GM15510 (cell line): ENCODE results near the gene CSMD2.

Source experiments
- POLR2A ChIP-seq: IDR thresholded peaks from 3 replicates; pipeline ENCODE4 v1.6.1; 2011; ENCODE audit warnings: borderline replicate concordance; ENCODE audit not compliant: insufficient read length; ENCODE audit errors: extremely low read depth

CSMD2 gene

GRCh38 chr1:33984906-33985565 lies 180.0 kb downstream of the CSMD2 start:
- no peak for TF ChIP-seq POLR2A

- no peak for TF ChIP-seq POLR2A
These were observed 182.6 kb downstream of the CSMD2 start for GRCh38 chr1:33982419-33982818.

- no peak for TF ChIP-seq POLR2A
These were observed 185.7 kb downstream of the CSMD2 start for GRCh38 chr1:33979341-33979740.

GRCh38 chr1:33975961-33976360 lies 189.1 kb downstream of the CSMD2 start:
- no peak for TF ChIP-seq POLR2A

GRCh38 chr1:33973799-33974545 lies 191.1 kb downstream of the CSMD2 start:
- TF ChIP-seq POLR2A = no peak

GRCh38 chr1:33972676-33973395 lies 192.2 kb downstream of the CSMD2 start:
- TF ChIP-seq POLR2A = no peak

GRCh38 chr1:33971913-33972312 lies 193.1 kb downstream of the CSMD2 start:
- no peak for TF ChIP-seq POLR2A

- no peak for TF ChIP-seq POLR2A
These were observed 193.9 kb downstream of the CSMD2 start for GRCh38 chr1:33971018-33971710.

- no peak for TF ChIP-seq POLR2A
These were observed 194.7 kb downstream of the CSMD2 start for GRCh38 chr1:33970148-33970825.

- no peak for TF ChIP-seq POLR2A
These were observed 198.5 kb downstream of the CSMD2 start for GRCh38 chr1:33966346-33967141.

- no peak for TF ChIP-seq POLR2A
These were observed 199.9 kb downstream of the CSMD2 start for GRCh38 chr1:33965086-33965485.

DNA sequence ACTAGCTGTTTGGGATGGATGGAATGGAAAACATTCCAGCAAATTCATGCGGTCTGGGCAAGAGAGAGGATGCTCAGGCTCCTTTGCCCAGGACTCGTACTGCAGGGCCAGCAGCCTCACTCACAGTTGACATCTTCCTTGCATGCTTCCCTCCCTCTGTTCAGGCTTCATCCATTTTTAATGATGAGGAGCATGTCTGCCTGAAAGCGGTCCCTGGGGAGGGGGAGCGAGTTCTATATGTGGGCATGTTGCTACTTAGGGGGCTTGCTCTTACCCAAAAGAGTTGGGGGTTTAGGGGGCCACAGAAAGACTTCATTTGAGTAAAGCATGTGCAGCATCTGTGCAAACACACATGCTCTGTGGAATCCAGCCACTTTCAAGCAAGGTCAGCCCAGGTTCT lies 203.0 kb downstream of the CSMD2 start:
- TF ChIP-seq POLR2A = no peak

DNA sequence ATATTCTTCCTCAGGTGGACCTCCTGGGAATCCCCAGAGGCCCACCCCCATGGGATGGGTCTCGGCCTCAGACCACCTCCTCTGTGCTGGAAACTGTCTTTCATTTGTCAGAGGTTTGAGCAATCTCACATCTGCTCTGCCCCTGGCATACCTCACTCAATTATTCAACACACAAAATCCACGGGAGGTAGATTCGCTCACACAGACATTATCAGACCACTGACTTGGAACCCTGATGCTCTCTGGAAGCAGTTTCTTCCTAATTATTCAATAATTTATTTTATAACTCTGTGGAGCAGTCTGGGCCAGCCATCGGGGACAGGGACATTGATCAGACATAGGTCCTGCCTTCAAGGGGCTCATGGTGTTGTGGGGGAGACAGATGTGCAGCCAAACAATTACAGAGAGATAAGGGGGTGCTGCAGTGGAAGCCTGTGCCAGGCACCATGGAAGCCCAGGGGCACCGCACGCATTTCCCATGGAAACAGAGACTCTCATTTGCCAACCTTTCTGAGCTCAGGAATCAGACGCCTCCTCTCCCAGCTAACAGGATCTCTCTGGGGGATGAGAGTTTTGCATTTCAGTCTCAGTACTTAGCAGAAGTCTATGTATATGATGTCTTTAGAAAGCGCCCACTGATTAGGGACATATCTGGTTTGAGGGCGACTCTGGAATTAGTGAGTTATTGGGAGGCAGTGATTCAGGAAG lies 204.7 kb downstream of the CSMD2 start:
- no peak for TF ChIP-seq POLR2A
